Astrocyte of the cerebellum (primary cell): Measurements from ENCODE around the gene PHLDA1.

ENCODE experiments used
- DNase-seq: peaks from one replicate; pipeline ENCODE4 v3.0.0-alpha.2; 2011; ENCODE audit warnings: low read depth
- H3K4me3 ChIP-seq: 2 replicates; pipeline ENCODE4 v1.5.1; 2011; ENCODE audit warnings: mild to moderate bottlenecking, low read depth, low read length, moderate library complexity
- CTCF ChIP-seq: IDR thresholded peaks from 2 replicates; pipeline ENCODE4 v1.5.1; 2012; ENCODE audit warnings: low read length, low read depth, moderate library complexity, mild to moderate bottlenecking; ENCODE audit errors: missing control alignments
- in situ Hi-C: cut with HindIII; loops from 2 replicates; pipeline ENCODE4 v1.10.0; 2017; ENCODE audit warnings: low sequenced_read_pairs

Gene PHLDA1

GRCh38 chr12:76073561-76073960, 42.0 kb upstream of the PHLDA1 start:
- no peak for TF ChIP-seq CTCF
- H3K4me3 ChIP-seq, result no peak overlapping the region
- DNase-seq, result no peak
- in situ Hi-C loops, result loop anchor here (25.0 kb wide), 1 partner anchor 264 kb away; the partner anchor contains the start of gene BBS10

DNA sequence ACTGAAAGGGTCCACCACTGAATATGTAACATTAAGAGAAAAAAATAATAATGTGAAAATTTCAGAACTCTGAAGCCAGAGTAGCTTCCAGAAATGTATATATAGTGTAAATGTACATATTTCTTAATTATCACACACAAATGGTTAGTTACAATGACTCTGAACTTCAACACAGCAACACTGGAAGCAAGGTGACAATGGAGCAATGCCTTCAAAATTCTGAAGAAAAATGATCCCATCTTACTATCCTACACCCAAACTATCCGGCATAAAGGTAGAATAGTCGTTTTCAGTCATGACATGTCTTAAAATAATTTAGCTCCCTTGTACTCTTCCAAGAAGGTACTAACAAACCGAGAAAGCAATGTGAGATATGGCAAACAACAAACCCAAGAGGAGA, 41.0 kb upstream of the PHLDA1 start:
- no peak for TF ChIP-seq CTCF
- DNase-seq, result no peak

DNA sequence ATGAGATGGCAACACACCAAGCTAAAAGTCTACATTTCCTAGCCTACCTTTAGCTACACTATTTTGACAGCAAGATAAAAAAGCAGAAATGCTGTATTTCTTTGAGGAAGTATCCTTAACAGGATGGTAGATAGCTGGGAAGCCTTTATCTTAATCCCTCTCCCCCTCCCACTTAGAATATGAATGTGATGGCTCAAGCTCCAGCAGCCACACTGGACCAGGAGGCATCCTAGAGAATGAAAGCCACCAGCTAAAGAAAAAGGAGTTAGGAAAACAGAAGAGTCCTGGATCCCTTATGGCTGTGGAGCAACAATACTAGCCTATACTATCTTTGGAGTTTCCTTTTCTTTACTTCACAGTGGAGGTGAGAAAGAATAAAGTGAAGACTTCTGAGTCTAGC, 37.8 kb upstream of the PHLDA1 start:
- DNase-seq, result no peak
- in situ Hi-C loops, result loop anchor here (25.0 kb wide), 1 partner anchor 268 kb away; the partner anchor contains the start of gene BBS10
- TF ChIP-seq CTCF, result no peak
- H3K4me3 ChIP-seq, result no peak overlapping the region

More for the DNA sequence above, 41.0 kb upstream of the PHLDA1 start:
- in situ Hi-C loops, result loop anchor here (25.0 kb wide), 1 partner anchor 265 kb away; the partner anchor contains the start of gene BBS10
- no peak overlapping the region for H3K4me3 ChIP-seq

DNA sequence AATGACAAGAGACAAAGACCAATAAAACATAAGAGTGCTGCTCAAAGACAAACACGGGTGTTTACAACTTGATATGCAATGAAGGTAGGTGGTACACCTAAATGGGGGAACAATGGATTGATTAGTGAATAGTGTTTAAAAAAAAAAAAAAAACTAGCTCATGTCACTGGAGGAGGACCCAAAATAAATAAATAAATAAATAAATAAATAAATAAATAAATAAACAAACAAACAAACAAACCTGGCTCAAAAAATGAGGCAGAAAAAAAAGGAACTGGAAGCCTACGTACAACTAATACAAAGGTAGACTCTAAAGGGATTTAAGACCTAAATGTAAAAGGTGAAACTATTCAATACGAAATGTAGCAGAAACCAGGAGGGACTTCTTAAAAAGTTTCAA, 34.3 kb upstream of the PHLDA1 start:
- in situ Hi-C loops, result loop anchor here (25.0 kb wide), 1 partner anchor 271 kb away; the partner anchor contains the start of gene BBS10
- no peak overlapping the region for H3K4me3 ChIP-seq
- no peak for TF ChIP-seq CTCF
- DNase-seq, result no peak

GRCh38 chr12:76064904-76065303, 33.3 kb upstream of the PHLDA1 start:
- no peak for TF ChIP-seq CTCF
- no peak overlapping the region for H3K4me3 ChIP-seq
- in situ Hi-C loops, result loop anchor here (25.0 kb wide), 1 partner anchor 272 kb away; the partner anchor contains the start of gene BBS10
- no peak for DNase-seq

GRCh38 chr12:76060111-76060510, 28.5 kb upstream of the PHLDA1 start:
- no peak overlapping the region for H3K4me3 ChIP-seq
- in situ Hi-C loops, result loop anchor here (25.0 kb wide), 1 partner anchor 277 kb away; the partner anchor contains the start of gene BBS10
- no peak for TF ChIP-seq CTCF
- DNase-seq, result no peak
